Cardiac atrium fibroblast (primary cell): ENCODE data around the gene CD28. TPM values are rescaled to one million over a fixed set of nuclear protein-coding genes. Genes with fewer than 3 reads are reported as not detected.

Source experiments
- total RNA-seq: library from RNA; depleted of rRNA; stranded (reverse); fragments of >200 nt; gene quantifications from 2 replicates; pipeline ENCODE4 v1.2.3, GENCODE V29; 2015

CD28 gene
- total RNA-seq = not detected in 2 replicates

DNA sequence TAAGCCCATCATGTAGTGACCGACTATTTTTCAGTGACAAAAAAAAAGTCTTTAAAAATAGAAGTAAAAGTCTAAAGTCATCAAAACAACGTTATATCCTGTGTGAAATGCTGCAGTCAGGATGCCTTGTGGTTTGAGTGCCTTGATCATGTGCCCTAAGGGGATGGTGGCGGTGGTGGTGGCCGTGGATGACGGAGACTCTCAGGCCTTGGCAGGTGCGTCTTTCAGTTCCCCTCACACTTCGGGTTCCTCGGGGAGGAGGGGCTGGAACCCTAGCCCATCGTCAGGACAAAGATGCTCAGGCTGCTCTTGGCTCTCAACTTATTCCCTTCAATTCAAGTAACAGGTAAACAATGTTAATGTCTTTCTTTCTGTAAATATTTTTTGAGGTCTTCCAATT lies at the start of gene CD28:
Gene CD28 (plus strand): TSS at position 237 of the 400 bp plus-strand sequence. CDS start 58 bp downstream, at position 295.

Other genes starting within 250 kb of the CD28 start
- gene RAPH1, start 171.3 kb upstream of the CD28 start, total RNA-seq = 23.1 and 39.9 TPM in 2 replicates
- not detected in 2 replicates for gene CTLA4, start 161.1 kb downstream of the CD28 start, total RNA-seq
- gene ICOS, start 230.1 kb downstream of the CD28 start, total RNA-seq = not detected in 2 replicates